Measurements from ENCODE around the gene S100PBP.

DNA sequence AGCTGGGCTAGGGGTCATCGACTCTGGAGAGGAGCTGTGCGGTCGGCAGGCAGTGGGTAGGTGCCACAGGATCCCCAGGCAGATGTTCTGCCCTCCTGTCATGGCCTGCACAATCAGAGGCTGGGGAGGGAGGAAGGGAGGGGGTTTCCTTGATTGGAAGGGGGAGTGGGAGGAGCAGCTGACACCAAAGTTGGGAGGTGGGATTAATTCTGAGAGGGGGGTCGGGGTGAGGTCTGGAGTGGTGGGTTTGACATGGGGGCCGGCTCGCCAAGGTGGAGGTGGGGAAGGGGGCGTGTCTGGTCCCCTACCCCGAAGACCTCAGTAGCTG, 68.2 kb downstream of the S100PBP start:
- TF ChIP-seq, protein P1, sequence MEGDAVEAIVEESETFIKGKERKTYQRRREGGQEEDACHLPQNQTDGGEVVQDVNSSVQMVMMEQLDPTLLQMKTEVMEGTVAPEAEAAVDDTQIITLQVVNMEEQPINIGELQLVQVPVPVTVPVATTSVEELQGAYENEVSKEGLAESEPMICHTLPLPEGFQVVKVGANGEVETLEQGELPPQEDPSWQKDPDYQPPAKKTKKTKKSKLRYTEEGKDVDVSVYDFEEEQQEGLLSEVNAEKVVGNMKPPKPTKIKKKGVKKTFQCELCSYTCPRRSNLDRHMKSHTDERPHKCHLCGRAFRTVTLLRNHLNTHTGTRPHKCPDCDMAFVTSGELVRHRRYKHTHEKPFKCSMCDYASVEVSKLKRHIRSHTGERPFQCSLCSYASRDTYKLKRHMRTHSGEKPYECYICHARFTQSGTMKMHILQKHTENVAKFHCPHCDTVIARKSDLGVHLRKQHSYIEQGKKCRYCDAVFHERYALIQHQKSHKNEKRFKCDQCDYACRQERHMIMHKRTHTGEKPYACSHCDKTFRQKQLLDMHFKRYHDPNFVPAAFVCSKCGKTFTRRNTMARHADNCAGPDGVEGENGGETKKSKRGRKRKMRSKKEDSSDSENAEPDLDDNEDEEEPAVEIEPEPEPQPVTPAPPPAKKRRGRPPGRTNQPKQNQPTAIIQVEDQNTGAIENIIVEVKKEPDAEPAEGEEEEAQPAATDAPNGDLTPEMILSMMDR (conservative IDR thresholded peaks at IDR 0.05; ENCODE audit: low read depth, low read length): no peak
- no peak for TF ChIP-seq EZH2 (IDR thresholded peaks at IDR 0.05; ENCODE audit: borderline replicate concordance, low read depth, low read length, poor library complexity, severe bottlenecking)
